PC-9 (cell line): ENCODE data around the gene ZSCAN30.

Source experiments
- EZH2 ChIP-seq: fragments of 200-600 bp; sonication (generic); IDR thresholded peaks from 2 replicates; pipeline ENCODE4 v1.8.0; 2017; ENCODE audit warnings: antibody characterized with exemption, low read depth
- TF ChIP-seq, protein P1 (sequence below): fragments of 200-600 bp; sonication (generic); conservative IDR thresholded peaks from 2 replicates; pipeline ENCODE4 v1.6.1; 2017; ENCODE audit warnings: mixed run types, antibody characterized with exemption, mild to moderate bottlenecking, moderate library complexity

GRCh38 chr18:35290094-35290735 lies at the start of gene ZSCAN30:
- TF ChIP-seq, protein P1, sequence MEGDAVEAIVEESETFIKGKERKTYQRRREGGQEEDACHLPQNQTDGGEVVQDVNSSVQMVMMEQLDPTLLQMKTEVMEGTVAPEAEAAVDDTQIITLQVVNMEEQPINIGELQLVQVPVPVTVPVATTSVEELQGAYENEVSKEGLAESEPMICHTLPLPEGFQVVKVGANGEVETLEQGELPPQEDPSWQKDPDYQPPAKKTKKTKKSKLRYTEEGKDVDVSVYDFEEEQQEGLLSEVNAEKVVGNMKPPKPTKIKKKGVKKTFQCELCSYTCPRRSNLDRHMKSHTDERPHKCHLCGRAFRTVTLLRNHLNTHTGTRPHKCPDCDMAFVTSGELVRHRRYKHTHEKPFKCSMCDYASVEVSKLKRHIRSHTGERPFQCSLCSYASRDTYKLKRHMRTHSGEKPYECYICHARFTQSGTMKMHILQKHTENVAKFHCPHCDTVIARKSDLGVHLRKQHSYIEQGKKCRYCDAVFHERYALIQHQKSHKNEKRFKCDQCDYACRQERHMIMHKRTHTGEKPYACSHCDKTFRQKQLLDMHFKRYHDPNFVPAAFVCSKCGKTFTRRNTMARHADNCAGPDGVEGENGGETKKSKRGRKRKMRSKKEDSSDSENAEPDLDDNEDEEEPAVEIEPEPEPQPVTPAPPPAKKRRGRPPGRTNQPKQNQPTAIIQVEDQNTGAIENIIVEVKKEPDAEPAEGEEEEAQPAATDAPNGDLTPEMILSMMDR, result no peak
- TF ChIP-seq EZH2, result no peak
